DND-41 (cell line): Measurements from ENCODE around the gene WDR62.

Experiments
- ATAC-seq: fragments of 200-7000 bp; cut with Tn5 transposase; 3 replicates; pipeline ENCODE4 v1.9.1; 2021; ENCODE audit warnings: low read depth; ENCODE audit not compliant: insufficient read depth
- DNase-seq: peaks from one replicate; pipeline ENCODE4 v3.0.0-alpha.2; 2020
- H2AFZ ChIP-seq: 2 replicates; pipeline ENCODE4 v1.6.0; 2012; ENCODE audit warnings: low read depth, low read length
- H3K27ac ChIP-seq: 2 replicates; pipeline ENCODE4 v1.5.1; 2012; ENCODE audit warnings: low read length, inconsistent platforms
- H3K27me3 ChIP-seq: fragments of 200-600 bp; sonication (generic); 2 replicates; pipeline ENCODE4 v1.6.0; 2012; ENCODE audit warnings: low read length, mild to moderate bottlenecking, inconsistent platforms; ENCODE audit not compliant: insufficient read depth, poor library complexity
- H3K36me3 ChIP-seq: 2 replicates; pipeline ENCODE4 v1.5.1; 2012; ENCODE audit warnings: low read length, inconsistent platforms; ENCODE audit not compliant: insufficient read depth
- H3K4me1 ChIP-seq: 2 replicates; pipeline ENCODE4 v1.5.1; 2012; ENCODE audit warnings: mild to moderate bottlenecking, low read length; ENCODE audit not compliant: insufficient read depth
- H3K4me2 ChIP-seq: 2 replicates; pipeline ENCODE4 v1.6.0; 2012; ENCODE audit warnings: mild to moderate bottlenecking, moderate library complexity, low read length, inconsistent platforms; ENCODE audit not compliant: insufficient read depth
- H3K4me3 ChIP-seq, 2 experiments: fragments of 200-600 bp in 1 of 2; shearing (Covaris generic) in 1 of 2; 2 replicates each; pipeline ENCODE4 v1.5.1; 2012 to 2016; ENCODE audit warnings: inconsistent platforms in 2 of 2, low read length in 2 of 2, mild to moderate bottlenecking in 2 of 2, low read depth in 1 of 2, moderate library complexity in 1 of 2
- H3K79me2 ChIP-seq: 2 replicates; pipeline ENCODE4 v1.6.0; 2012; ENCODE audit warnings: low read length, inconsistent platforms; ENCODE audit not compliant: insufficient read depth
- H3K9ac ChIP-seq: 2 replicates; pipeline ENCODE4 v1.6.0; 2012; ENCODE audit warnings: low read depth, mild to moderate bottlenecking, inconsistent platforms, low read length, moderate library complexity
- H3K9me3 ChIP-seq: 2 replicates; pipeline ENCODE4 v1.5.1; 2012; ENCODE audit warnings: low read length, moderate library complexity, mild to moderate bottlenecking, inconsistent platforms; ENCODE audit not compliant: insufficient read depth, severe bottlenecking
- H4K20me1 ChIP-seq: 2 replicates; pipeline ENCODE4 v1.6.0; 2012; ENCODE audit warnings: low read length; ENCODE audit not compliant: insufficient read depth
- CTCF ChIP-seq: IDR thresholded peaks from 2 replicates; pipeline ENCODE4 v1.5.1; 2012; ENCODE audit warnings: borderline replicate concordance, low read length, moderate library complexity, mild to moderate bottlenecking; ENCODE audit not compliant: poor library complexity, severe bottlenecking; ENCODE audit errors: extremely low read depth
- EZH2 ChIP-seq: IDR thresholded peaks from 3 replicates; pipeline ENCODE4 v1.6.1; 2012; ENCODE audit warnings: borderline replicate concordance, low read depth, mild to moderate bottlenecking, moderate library complexity, low read length, inconsistent platforms; ENCODE audit not compliant: severe bottlenecking

Gene WDR62

GRCh38 chr19:36054119-36054732 is 471 bp upstream of the WDR62 start, which contains the start of gene THAP8:
Gene THAP8, minus strand, starts transcription at chr19:36054285. Its CDS starts 68 bp downstream, at chr19:36054217.
- Histone ChIP-seq H3K27ac (peak within 1 kb of the TSS; percentile 98), H3K36me3 (peaks cover 31% of the 10 kb centered on the region), H4K20me1 (peaks cover 37% of the 10 kb centered on the region), H3K9ac (peak within 1 kb of the TSS; percentile 94), H2AFZ (peak within 1 kb of the TSS; percentile 80), H3K79me2 (peaks cover 65% of the 10 kb centered on the region), H3K4me3 (peak within 1 kb of the TSS; percentile 57 to 77), H3K4me1 (peaks cover 50% of the 10 kb centered on the region), H3K27me3 (no peaks in the 10 kb centered on the region), H3K4me2 (peak within 1 kb of the TSS; percentile 71), H3K9me3 (no peaks in the 10 kb centered on the region)
- ATAC-seq (peak; percentile 83), DNase-seq (peak; percentile 100)
- TF ChIP-seq CTCF (peak; percentile 71), EZH2 (no peak)

- no peaks in the 10 kb centered on the region for H3K27me3 ChIP-seq
- TF ChIP-seq EZH2 (no peak), CTCF (no peak)
- H3K9ac ChIP-seq: 0 out of 2 replicates have a peak overlapping the region, but pooled peaks have one; percentile 13
- H3K4me1 ChIP-seq: peaks cover 46% of the 10 kb centered on the region
- H3K79me2 ChIP-seq: peaks cover 82% of the 10 kb centered on the region
- peaks cover 70% of the 10 kb centered on the region for H4K20me1 ChIP-seq
- ATAC-seq (no peak), DNase-seq (no peak)
- peaks cover 72% of the 10 kb centered on the region for H3K36me3 ChIP-seq
- H2AFZ ChIP-seq: no peak overlapping the region
- H3K4me2 ChIP-seq: peak overlapping the region; percentile 35; the same call in 1 of the 2 replicates
- no peak overlapping the region for H3K4me3 ChIP-seq
- H3K9me3 ChIP-seq: no peaks in the 10 kb centered on the region
- H3K27ac ChIP-seq: no peak overlapping the region
Observed at GRCh38 chr19:36058481-36059179, 3.9 kb downstream of the WDR62 start.

- Histone ChIP-seq H3K9ac (no peak overlapping the region), H3K36me3 (peaks cover 77% of the 10 kb centered on the region)
Observed at GRCh38 chr19:36059180-36059910, 4.6 kb downstream of the WDR62 start.

More at GRCh38 chr19:36059180-36059910, 4.6 kb downstream of the WDR62 start:
- Histone ChIP-seq H3K4me1 (peaks cover 46% of the 10 kb centered on the region), H3K9me3 (no peaks in the 10 kb centered on the region), H3K79me2 (peaks cover 87% of the 10 kb centered on the region), H3K4me2 (peak overlapping the region; percentile 35; the same call in 1 of the 2 replicates), H4K20me1 (peaks cover 74% of the 10 kb centered on the region), H3K4me3 (no peak overlapping the region), H2AFZ (no peak overlapping the region), H3K27me3 (no peaks in the 10 kb centered on the region), H3K27ac (no peak overlapping the region)
- DNase-seq: no peak
- ATAC-seq: no peak
- TF ChIP-seq EZH2 (no peak), CTCF (no peak)
